ENCODE measurements around the gene TRHDE.

DNA sequence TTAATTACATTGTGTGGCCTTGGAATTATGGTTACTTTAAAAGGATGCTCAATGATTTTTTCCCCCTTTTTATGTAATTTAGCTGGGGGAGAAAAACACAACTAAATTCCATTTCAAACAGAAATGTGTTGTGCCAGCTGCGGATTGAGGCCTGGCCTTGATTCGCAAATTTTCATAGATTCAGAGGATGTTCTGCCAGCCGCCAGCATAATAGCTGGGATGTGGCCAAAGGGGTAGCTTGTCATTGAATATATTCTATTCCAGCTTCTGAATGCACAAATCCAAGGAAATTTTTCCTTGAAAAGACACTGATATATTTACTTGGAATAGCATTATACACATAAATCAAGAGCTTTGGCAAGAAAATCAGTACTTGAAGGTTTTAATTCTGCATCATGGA is 43.7 kb downstream of the TRHDE start:
- TF ChIP-seq, protein P1, sequence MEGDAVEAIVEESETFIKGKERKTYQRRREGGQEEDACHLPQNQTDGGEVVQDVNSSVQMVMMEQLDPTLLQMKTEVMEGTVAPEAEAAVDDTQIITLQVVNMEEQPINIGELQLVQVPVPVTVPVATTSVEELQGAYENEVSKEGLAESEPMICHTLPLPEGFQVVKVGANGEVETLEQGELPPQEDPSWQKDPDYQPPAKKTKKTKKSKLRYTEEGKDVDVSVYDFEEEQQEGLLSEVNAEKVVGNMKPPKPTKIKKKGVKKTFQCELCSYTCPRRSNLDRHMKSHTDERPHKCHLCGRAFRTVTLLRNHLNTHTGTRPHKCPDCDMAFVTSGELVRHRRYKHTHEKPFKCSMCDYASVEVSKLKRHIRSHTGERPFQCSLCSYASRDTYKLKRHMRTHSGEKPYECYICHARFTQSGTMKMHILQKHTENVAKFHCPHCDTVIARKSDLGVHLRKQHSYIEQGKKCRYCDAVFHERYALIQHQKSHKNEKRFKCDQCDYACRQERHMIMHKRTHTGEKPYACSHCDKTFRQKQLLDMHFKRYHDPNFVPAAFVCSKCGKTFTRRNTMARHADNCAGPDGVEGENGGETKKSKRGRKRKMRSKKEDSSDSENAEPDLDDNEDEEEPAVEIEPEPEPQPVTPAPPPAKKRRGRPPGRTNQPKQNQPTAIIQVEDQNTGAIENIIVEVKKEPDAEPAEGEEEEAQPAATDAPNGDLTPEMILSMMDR (IDR thresholded peaks at IDR 0.05), result no peak
- no peak for TF ChIP-seq POLR2A (IDR thresholded peaks at IDR 0.05)
